Kidney epithelial cell (primary cell): ENCODE measurements around the gene ZFP69B. TPM values are rescaled to one million over a fixed set of nuclear protein-coding genes. Genes with fewer than 3 reads are reported as not detected.

Source experiments
- DNase-seq: peaks from one replicate; pipeline ENCODE4 v3.0.0-alpha.2; 2010; ENCODE audit warnings: low read depth
- H3K27me3 ChIP-seq: 2 replicates; pipeline ENCODE4 v1.6.0; 2011; ENCODE audit warnings: low read length; ENCODE audit not compliant: control insufficient read depth, insufficient read depth
- H3K36me3 ChIP-seq: 2 replicates; pipeline ENCODE4 v1.5.1; 2011; ENCODE audit warnings: low read length; ENCODE audit not compliant: control insufficient read depth, insufficient read depth
- H3K4me3 ChIP-seq: 2 replicates; pipeline ENCODE4 v1.5.1; 2011; ENCODE audit warnings: low read depth, mild to moderate bottlenecking, control low read depth, low read length
- total RNA-seq: library from RNA; depleted of rRNA; stranded (reverse); fragments of >200 nt; gene quantifications from 2 replicates; pipeline ENCODE4 v1.2.3, GENCODE V29; 2015
- TF ChIP-seq, protein P1 (sequence below): IDR thresholded peaks from 2 replicates; pipeline ENCODE4 v1.5.1; 2011; ENCODE audit warnings: mild to moderate bottlenecking, moderate library complexity, low read length, control low read depth, inconsistent platforms; ENCODE audit not compliant: insufficient read depth, poor library complexity, severe bottlenecking

The ZFP69B gene
- total RNA-seq, 1 donor from 2014 or later, result 7.9 TPM

DNA sequence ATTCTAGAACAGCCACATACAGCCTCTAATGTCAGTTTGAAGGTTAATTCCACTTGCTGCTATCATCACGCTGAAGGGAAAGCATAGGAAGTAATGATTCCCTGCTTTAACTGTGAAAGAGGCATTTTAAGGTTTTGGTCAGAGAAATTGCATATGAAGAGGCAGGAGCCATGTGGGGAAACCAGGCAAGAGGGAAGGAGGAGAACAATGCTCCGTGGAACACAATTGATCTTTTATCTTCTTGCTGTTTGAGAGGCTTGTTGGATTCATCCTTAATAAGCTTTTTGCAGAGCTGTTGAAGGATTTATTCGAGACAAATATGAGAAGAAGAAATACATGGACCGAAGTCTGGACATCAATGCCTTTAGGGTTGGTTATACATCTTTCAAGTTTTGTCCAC lies 40.8 kb upstream of the ZFP69B start:
- DNase-seq, result no peak
- TF ChIP-seq, protein P1, sequence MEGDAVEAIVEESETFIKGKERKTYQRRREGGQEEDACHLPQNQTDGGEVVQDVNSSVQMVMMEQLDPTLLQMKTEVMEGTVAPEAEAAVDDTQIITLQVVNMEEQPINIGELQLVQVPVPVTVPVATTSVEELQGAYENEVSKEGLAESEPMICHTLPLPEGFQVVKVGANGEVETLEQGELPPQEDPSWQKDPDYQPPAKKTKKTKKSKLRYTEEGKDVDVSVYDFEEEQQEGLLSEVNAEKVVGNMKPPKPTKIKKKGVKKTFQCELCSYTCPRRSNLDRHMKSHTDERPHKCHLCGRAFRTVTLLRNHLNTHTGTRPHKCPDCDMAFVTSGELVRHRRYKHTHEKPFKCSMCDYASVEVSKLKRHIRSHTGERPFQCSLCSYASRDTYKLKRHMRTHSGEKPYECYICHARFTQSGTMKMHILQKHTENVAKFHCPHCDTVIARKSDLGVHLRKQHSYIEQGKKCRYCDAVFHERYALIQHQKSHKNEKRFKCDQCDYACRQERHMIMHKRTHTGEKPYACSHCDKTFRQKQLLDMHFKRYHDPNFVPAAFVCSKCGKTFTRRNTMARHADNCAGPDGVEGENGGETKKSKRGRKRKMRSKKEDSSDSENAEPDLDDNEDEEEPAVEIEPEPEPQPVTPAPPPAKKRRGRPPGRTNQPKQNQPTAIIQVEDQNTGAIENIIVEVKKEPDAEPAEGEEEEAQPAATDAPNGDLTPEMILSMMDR, result no peak
- Histone ChIP-seq H3K27me3 (no peaks in the 10 kb centered on the region), H3K4me3 (no peak overlapping the region), H3K36me3 (peaks cover 1% of the 10 kb centered on the region)

DNA sequence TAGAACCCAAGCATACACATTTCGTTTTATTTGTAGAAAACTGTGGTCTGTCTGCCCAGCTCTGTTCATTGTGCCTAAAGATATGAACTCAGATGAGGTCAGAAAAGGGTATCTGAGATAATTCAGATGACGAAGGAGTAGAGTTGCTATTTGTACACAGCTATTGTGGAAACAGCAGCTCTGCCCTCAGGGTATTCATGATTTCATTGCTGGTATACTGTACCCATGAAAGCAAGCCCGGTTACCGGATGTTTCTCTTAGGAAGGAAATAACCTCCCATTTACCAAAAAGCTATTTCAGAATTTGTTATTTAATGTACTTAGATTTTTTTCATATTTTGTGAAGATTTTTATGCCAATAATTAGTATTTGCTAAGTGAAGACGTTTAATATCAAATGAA lies 39.0 kb upstream of the ZFP69B start:
- H3K27me3 ChIP-seq, result no peaks in the 10 kb centered on the region
- no peak overlapping the region for H3K4me3 ChIP-seq
- DNase-seq, result no peak
- TF ChIP-seq, protein P1, result no peak
- H3K36me3 ChIP-seq, result peaks cover 1% of the 10 kb centered on the region

DNA sequence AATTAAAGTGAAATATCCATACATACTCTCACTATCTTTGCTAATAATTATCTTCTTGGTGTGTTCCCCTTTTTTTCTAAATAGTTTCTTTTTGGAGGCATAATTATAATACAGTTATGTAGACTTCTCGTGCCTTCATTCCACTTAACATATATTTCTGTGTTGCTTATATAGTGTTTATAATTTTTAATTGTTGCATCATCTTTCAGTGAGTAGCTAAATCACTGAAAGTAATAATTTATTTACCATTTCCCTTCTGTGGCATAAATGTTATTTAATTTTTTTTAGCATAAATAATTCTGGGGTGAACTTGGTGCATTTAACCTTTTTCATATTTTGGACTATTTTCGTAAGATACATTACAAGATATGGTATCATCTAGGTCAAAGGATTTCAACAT lies 38.4 kb upstream of the ZFP69B start:
- H3K4me3 ChIP-seq, result no peak overlapping the region
- H3K36me3 ChIP-seq, result peaks cover 1% of the 10 kb centered on the region
- no peaks in the 10 kb centered on the region for H3K27me3 ChIP-seq
- TF ChIP-seq, protein P1, result no peak
- no peak for DNase-seq

DNA sequence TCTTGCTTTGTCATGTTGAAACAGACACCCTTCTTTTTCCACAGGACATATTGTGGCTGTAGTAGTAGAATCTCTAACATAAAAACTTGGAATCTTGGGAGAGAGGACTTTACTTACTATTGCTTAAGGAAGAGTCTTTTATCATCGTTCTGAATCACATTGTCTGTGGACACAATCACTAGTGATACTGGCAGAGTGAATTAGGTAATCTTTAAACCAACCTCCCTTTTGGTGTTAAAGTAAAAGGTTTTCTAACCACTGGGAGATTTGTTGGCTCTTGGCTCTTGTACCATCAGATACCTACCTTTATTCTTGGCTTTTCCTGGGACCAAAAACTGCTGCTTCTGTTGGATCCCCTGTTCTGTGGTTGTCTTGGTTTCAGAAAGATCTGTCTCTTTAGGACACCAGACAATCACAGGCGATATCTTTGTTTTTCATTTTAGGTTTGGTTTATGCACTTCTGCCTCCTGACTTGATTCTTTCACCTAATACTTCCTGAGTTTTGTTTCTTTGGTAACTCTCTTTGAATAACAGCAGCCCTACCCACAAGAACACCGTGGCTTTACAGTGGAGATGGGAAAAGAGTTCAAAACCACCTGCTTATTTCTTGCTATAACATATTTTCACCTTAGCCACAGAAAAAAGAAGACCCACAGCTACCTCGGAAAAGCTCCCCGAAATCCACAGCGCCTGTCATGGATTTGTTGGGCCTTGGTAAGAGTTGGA lies 36.6 kb upstream of the ZFP69B start:
- DNase-seq, result no peak
- TF ChIP-seq, protein P1, result no peak
- Histone ChIP-seq H3K27me3 (no peaks in the 10 kb centered on the region), H3K4me3 (no peak overlapping the region), H3K36me3 (no peaks in the 10 kb centered on the region)

DNA sequence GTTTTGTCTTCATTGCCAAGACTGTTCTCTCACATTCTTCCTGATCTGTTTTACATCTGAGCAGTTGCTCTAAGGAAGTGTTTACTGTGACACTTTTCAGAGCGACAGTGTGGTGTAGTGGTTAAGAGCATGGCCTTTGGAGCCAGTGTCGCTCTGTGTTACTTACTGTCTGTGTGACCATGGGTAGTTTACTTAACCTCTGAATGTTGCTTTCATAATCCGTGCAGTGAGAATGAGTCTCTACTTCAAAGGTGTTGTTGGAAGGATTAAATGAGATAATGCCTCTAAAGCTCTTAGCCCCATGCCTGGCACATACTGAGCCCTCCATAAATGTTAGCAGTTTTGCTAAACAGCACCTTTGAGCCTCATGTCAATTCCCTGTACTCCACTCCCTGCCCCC lies 35.9 kb upstream of the ZFP69B start:
- DNase-seq, result no peak
- TF ChIP-seq, protein P1, result no peak
- no peak overlapping the region for H3K4me3 ChIP-seq
- no peaks in the 10 kb centered on the region for H3K36me3 ChIP-seq
- no peaks in the 10 kb centered on the region for H3K27me3 ChIP-seq

DNA sequence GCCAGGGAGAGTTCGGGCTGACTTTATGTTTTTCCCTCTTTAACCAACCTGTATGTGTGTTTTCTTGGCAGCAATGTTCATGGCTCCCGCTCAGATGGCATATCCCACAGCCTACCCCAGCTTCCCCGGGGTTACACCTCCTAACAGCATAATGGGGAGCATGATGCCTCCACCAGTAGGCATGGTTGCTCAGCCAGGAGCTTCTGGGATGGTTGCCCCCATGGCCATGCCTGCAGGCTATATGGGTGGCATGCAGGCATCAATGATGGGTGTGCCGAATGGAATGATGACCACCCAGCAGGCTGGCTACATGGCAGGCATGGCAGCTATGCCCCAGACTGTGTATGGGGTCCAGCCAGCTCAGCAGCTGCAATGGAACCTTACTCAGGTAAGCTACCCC lies 33.6 kb upstream of the ZFP69B start:
- H3K27me3 ChIP-seq, result no peaks in the 10 kb centered on the region
- no peak overlapping the region for H3K4me3 ChIP-seq
- no peak for DNase-seq
- TF ChIP-seq, protein P1, result no peak
- H3K36me3 ChIP-seq, result no peaks in the 10 kb centered on the region
